MG63 (cell line): ENCODE results near the gene WWTR1. TPM values are rescaled to one million over a fixed set of nuclear protein-coding genes. Genes with fewer than 3 reads are reported as not detected.

Experiments used
- DNase-seq: peaks from one replicate; pipeline ENCODE4 v3.0.0-alpha.2; 2020
- H3K27me3 ChIP-seq: fragments of 250-450 bp; sonication (Bioruptor Pico); 2 replicates; pipeline ENCODE4 v1.5.1; 2020; ENCODE audit warnings: mild to moderate bottlenecking, moderate library complexity
- H3K36me3 ChIP-seq: fragments of 250-450 bp; sonication (Bioruptor Pico); 2 replicates; pipeline ENCODE4 v1.5.1; 2020; ENCODE audit warnings: mild to moderate bottlenecking, moderate library complexity
- H3K4me3 ChIP-seq: fragments of 250-450 bp; sonication (Bioruptor Pico); 2 replicates; pipeline ENCODE4 v1.5.1; 2020; ENCODE audit warnings: mild to moderate bottlenecking, moderate library complexity
- H3K9me3 ChIP-seq: fragments of 250-450 bp; sonication (Bioruptor Pico); 2 replicates; pipeline ENCODE4 v1.5.1; 2020; ENCODE audit warnings: mild to moderate bottlenecking, moderate library complexity
- total RNA-seq: library from RNA; depleted of rRNA; stranded (reverse); fragments of >200 nt; shearing (Covaris generic); gene quantifications from 2 replicates; pipeline ENCODE4 v1.2.3, GENCODE V29; 2014; ENCODE audit warnings: low replicate concordance

The WWTR1 gene
- total RNA-seq, 1 experiment from 2014 or later = 51.3 TPM

- DNase-seq = no peak
- no peaks in the 10 kb centered on the region for H3K27me3 ChIP-seq
- peaks cover 63% of the 10 kb centered on the region for H3K36me3 ChIP-seq
- H3K4me3 ChIP-seq = no peak overlapping the region
- H3K9me3 ChIP-seq = no peaks in the 10 kb centered on the region
Measured at GRCh38 chr3:149542375-149543312, 115.2 kb downstream of the WWTR1 start.

- peak; percentile 24 for DNase-seq
- Histone ChIP-seq H3K4me3 (no peak overlapping the region), H3K9me3 (no peaks in the 10 kb centered on the region), H3K27me3 (no peaks in the 10 kb centered on the region), H3K36me3 (peaks cover 64% of the 10 kb centered on the region)
Measured at GRCh38 chr3:149541091-149541491, 116.7 kb downstream of the WWTR1 start.

GRCh38 chr3:149538371-149538770 is 119.5 kb downstream of the WWTR1 start:
- Histone ChIP-seq H3K9me3 (no peaks in the 10 kb centered on the region), H3K27me3 (no peaks in the 10 kb centered on the region), H3K36me3 (peaks cover 70% of the 10 kb centered on the region), H3K4me3 (no peak overlapping the region)
- DNase-seq = no peak

GRCh38 chr3:149536429-149536828 is 121.4 kb downstream of the WWTR1 start:
- DNase-seq = peak; percentile 53
- H3K4me3 ChIP-seq = no peak overlapping the region
- H3K36me3 ChIP-seq = peaks cover 68% of the 10 kb centered on the region
- H3K9me3 ChIP-seq = no peaks in the 10 kb centered on the region
- no peaks in the 10 kb centered on the region for H3K27me3 ChIP-seq

GRCh38 chr3:149535333-149535685 is 122.5 kb downstream of the WWTR1 start:
- H3K9me3 ChIP-seq = no peaks in the 10 kb centered on the region

GRCh38 chr3:149534671-149535332 is 123.0 kb downstream of the WWTR1 start:
- DNase-seq = peak; percentile 46
- H3K36me3 ChIP-seq = peaks cover 66% of the 10 kb centered on the region
- H3K27me3 ChIP-seq = no peaks in the 10 kb centered on the region
- peak overlapping the region; percentile 5; the same call in 1 of the 2 replicates for H3K4me3 ChIP-seq
- no peaks in the 10 kb centered on the region for H3K9me3 ChIP-seq

More at GRCh38 chr3:149535333-149535685, 122.5 kb downstream of the WWTR1 start:
- peaks cover 64% of the 10 kb centered on the region for H3K36me3 ChIP-seq
- no peaks in the 10 kb centered on the region for H3K27me3 ChIP-seq
- DNase-seq = no peak
- H3K4me3 ChIP-seq = peak overlapping the region; percentile 5; the same call in 1 of the 2 replicates

- no peaks in the 10 kb centered on the region for H3K9me3 ChIP-seq
- H3K36me3 ChIP-seq = peaks cover 64% of the 10 kb centered on the region
- H3K27me3 ChIP-seq = no peaks in the 10 kb centered on the region
- no peak overlapping the region for H3K4me3 ChIP-seq
- no peak for DNase-seq
Measured at GRCh38 chr3:149534082-149534481, 123.7 kb downstream of the WWTR1 start.

GRCh38 chr3:149532489-149533180 is 125.2 kb downstream of the WWTR1 start:
- no peaks in the 10 kb centered on the region for H3K27me3 ChIP-seq
- H3K4me3 ChIP-seq = no peak overlapping the region
- DNase-seq = no peak
- H3K36me3 ChIP-seq = peaks cover 69% of the 10 kb centered on the region
- no peaks in the 10 kb centered on the region for H3K9me3 ChIP-seq

GRCh38 chr3:149529099-149529498 is 128.7 kb downstream of the WWTR1 start:
- no peaks in the 10 kb centered on the region for H3K27me3 ChIP-seq
- H3K36me3 ChIP-seq = peaks cover 76% of the 10 kb centered on the region
- no peak overlapping the region for H3K4me3 ChIP-seq
- no peak for DNase-seq
- no peaks in the 10 kb centered on the region for H3K9me3 ChIP-seq

- Histone ChIP-seq H3K27me3 (no peaks in the 10 kb centered on the region), H3K36me3 (peaks cover 77% of the 10 kb centered on the region), H3K4me3 (no peak overlapping the region), H3K9me3 (no peaks in the 10 kb centered on the region)
- no peak for DNase-seq
Measured at GRCh38 chr3:149528340-149528650, 129.5 kb downstream of the WWTR1 start.

- Histone ChIP-seq H3K9me3 (no peaks in the 10 kb centered on the region), H3K36me3 (peaks cover 73% of the 10 kb centered on the region), H3K4me3 (no peak overlapping the region), H3K27me3 (no peaks in the 10 kb centered on the region)
- no peak for DNase-seq
Measured at GRCh38 chr3:149527531-149528339, 130.1 kb downstream of the WWTR1 start.

- H3K9me3 ChIP-seq = no peaks in the 10 kb centered on the region
- no peaks in the 10 kb centered on the region for H3K27me3 ChIP-seq
- DNase-seq = no peak
- no peak overlapping the region for H3K4me3 ChIP-seq
- peaks cover 87% of the 10 kb centered on the region for H3K36me3 ChIP-seq
Measured at GRCh38 chr3:149523512-149524299, 134.1 kb downstream of the WWTR1 start.

GRCh38 chr3:149519912-149520311 is 137.9 kb downstream of the WWTR1 start:
- no peak overlapping the region for H3K4me3 ChIP-seq
- H3K27me3 ChIP-seq = no peaks in the 10 kb centered on the region
- H3K9me3 ChIP-seq = no peaks in the 10 kb centered on the region
- DNase-seq = no peak
- peaks cover 84% of the 10 kb centered on the region for H3K36me3 ChIP-seq

- Histone ChIP-seq H3K9me3 (no peaks in the 10 kb centered on the region), H3K27me3 (no peaks in the 10 kb centered on the region), H3K4me3 (no peak overlapping the region), H3K36me3 (peaks cover 59% of the 10 kb centered on the region)
- no peak for DNase-seq
Measured at GRCh38 chr3:149516920-149517319, 140.9 kb downstream of the WWTR1 start.

GRCh38 chr3:149515249-149515648 is 142.6 kb downstream of the WWTR1 start:
- Histone ChIP-seq H3K27me3 (no peaks in the 10 kb centered on the region), H3K9me3 (no peaks in the 10 kb centered on the region), H3K36me3 (peaks cover 42% of the 10 kb centered on the region), H3K4me3 (no peak overlapping the region)
- DNase-seq = no peak

- Histone ChIP-seq H3K36me3 (peaks cover 36% of the 10 kb centered on the region), H3K4me3 (no peak overlapping the region), H3K9me3 (no peaks in the 10 kb centered on the region), H3K27me3 (no peaks in the 10 kb centered on the region)
- DNase-seq = no peak
Measured at GRCh38 chr3:149514471-149514870, 143.4 kb downstream of the WWTR1 start.
